ENCODE data around the gene VPS29.

GRCh38 chr12:110503432-110503831, 1.5 kb upstream of the VPS29 start:
- TF ChIP-seq ELF1 (IDR thresholded peaks at IDR 0.05; ENCODE audit: borderline replicate concordance, low read depth) (no peak), POLR2A (IDR thresholded peaks at IDR 0.05; ENCODE audit: borderline replicate concordance, extremely low read depth, insufficient read depth, insufficient read length) (no peak), CTCF (IDR thresholded peaks at IDR 0.05 in 2 of 3, conservative IDR thresholded peaks at IDR 0.05 in 1 of 3; ENCODE audit: borderline replicate concordance in 1 of 3, insufficient read depth in 1 of 3, low read depth in 2 of 3, low read length in 2 of 3) (no peak), RAD21 (IDR thresholded peaks at IDR 0.05; ENCODE audit: low read depth) (no peak), YY1 (IDR thresholded peaks at IDR 0.05; ENCODE audit: extremely low read depth, insufficient replicate concordance, low read depth, low read length) (no peak), SRF (IDR thresholded peaks at IDR 0.05; ENCODE audit: low read depth) (no peak), EZH2phosphoT487 (IDR thresholded peaks at IDR 0.05; ENCODE audit: borderline replicate concordance) (no peak)

Measured in HCT116 (cell line).